Colonic mucosa (tissue), 4 donors: ENCODE data around the gene ANKRD7. TPM values are rescaled to one million over a fixed set of nuclear protein-coding genes. Genes with fewer than 3 reads are reported as not detected.

Experiments used
- DNase-seq: peaks from one replicate; pipeline ENCODE4 v3.0.0-alpha.2; 2020
- H3K27ac ChIP-seq: fragments of 200-600 bp; one replicate; pipeline ENCODE4 v1.8.0; 2021
- H3K27me3 ChIP-seq: fragments of 200-600 bp; one replicate; pipeline ENCODE4 v1.8.0; 2021
- H3K36me3 ChIP-seq: fragments of 200-600 bp; one replicate; pipeline ENCODE4 v1.8.0; 2021
- H3K4me1 ChIP-seq: fragments of 200-600 bp; one replicate; pipeline ENCODE4 v1.8.0; 2021; ENCODE audit warnings: mild to moderate bottlenecking
- H3K4me3 ChIP-seq: fragments of 200-600 bp; one replicate; pipeline ENCODE4 v1.8.0; 2021
- H3K9ac ChIP-seq, 2 donors: one replicate each; pipeline ENCODE4 v1.7.0; 2013; ENCODE audit warnings: control low read depth in 2 of 2, low read depth in 2 of 2, low read length in 2 of 2
- H3K9me3 ChIP-seq: fragments of 200-600 bp; one replicate; pipeline ENCODE4 v1.8.0; 2021
- CTCF ChIP-seq: fragments of 200-600 bp; IDR thresholded peaks from one replicate; pipeline ENCODE4 v1.8.0; 2022; ENCODE audit warnings: antibody characterized with exemption, mild to moderate bottlenecking
- intact Hi-C: fragments of 100-400 bp; cut with DNase I; formaldehyde crosslinking; loops from one replicate; pipeline ENCODE4 v1.14.1; 2022
- total RNA-seq, 2 donors: library from RNA; stranded (reverse); fragmentation: NEBNext Ultra II Directional in 1 of 2; extraction: Animal tissue kit (Norgen Biotek cat#: 25700) in 1 of 2; gene quantifications; one replicate each; pipeline ENCODE4 v1.2.1, GENCODE V29; 2021
- donor health status: healthy.
- donor health status: DM: no; HTN: no; CAD: no.
- donor health status: DM: no; HTN: no; CAD: no.

ANKRD7 gene
- not detected for total RNA-seq

GRCh38 chr7:118224521-118224920, at the start of gene ANKRD7:
ANKRD7 (plus strand) TSS chr7:118224704; CDS start chr7:118224831, 127 bp downstream.
- Histone ChIP-seq H3K36me3 (no peaks in the 10 kb centered on the region), H3K27me3 (no peaks in the 10 kb centered on the region), H3K4me3 (no peak within 1 kb of the TSS), H3K27ac (no peak within 1 kb of the TSS), H3K9ac (no peak within 1 kb of the TSS), H3K4me1 (no peaks in the 10 kb centered on the region), H3K9me3 (no peaks in the 10 kb centered on the region)
- intact Hi-C loops = no loop called here
- DNase-seq = no peak
- TF ChIP-seq CTCF = no peak

- H3K27ac ChIP-seq = no peak overlapping the region
- no peak for TF ChIP-seq CTCF
- H3K27me3 ChIP-seq = no peaks in the 10 kb centered on the region
- no peak overlapping the region for H3K9ac ChIP-seq
- H3K4me3 ChIP-seq = no peak overlapping the region
- intact Hi-C loops = no loop called here
- DNase-seq = no peak
- H3K9me3 ChIP-seq = no peaks in the 10 kb centered on the region
- H3K36me3 ChIP-seq = no peaks in the 10 kb centered on the region
- H3K4me1 ChIP-seq = no peaks in the 10 kb centered on the region
These were observed 48.8 kb upstream of the ANKRD7 start for GRCh38 chr7:118175740-118176139.

GRCh38 chr7:118179191-118179590, 45.3 kb upstream of the ANKRD7 start:
- Histone ChIP-seq H3K4me1 (no peaks in the 10 kb centered on the region), H3K4me3 (no peak overlapping the region), H3K9ac (no peak overlapping the region), H3K27ac (no peak overlapping the region), H3K9me3 (no peaks in the 10 kb centered on the region), H3K36me3 (no peaks in the 10 kb centered on the region), H3K27me3 (no peaks in the 10 kb centered on the region)
- no peak for DNase-seq
- intact Hi-C loops = no loop called here
- TF ChIP-seq CTCF = no peak

- Histone ChIP-seq H3K36me3 (no peaks in the 10 kb centered on the region), H3K4me3 (peak overlapping the region; percentile 83), H3K27ac (peak overlapping the region; percentile 87), H3K9me3 (no peaks in the 10 kb centered on the region), H3K27me3 (no peaks in the 10 kb centered on the region), H3K9ac (peak overlapping the region; percentile 77 to 91), H3K4me1 (peaks cover 15% of the 10 kb centered on the region)
- no peak for TF ChIP-seq CTCF
- no peak for DNase-seq
- intact Hi-C loops = no loop called here
These were observed 41.7 kb upstream of the ANKRD7 start for GRCh38 chr7:118182593-118183427.

- DNase-seq = no peak
- Histone ChIP-seq H3K27me3 (no peaks in the 10 kb centered on the region), H3K27ac (peak overlapping the region; percentile 87), H3K4me1 (peaks cover 15% of the 10 kb centered on the region), H3K4me3 (peak overlapping the region; percentile 83), H3K9ac (peak overlapping the region; percentile 77 to 91), H3K36me3 (no peaks in the 10 kb centered on the region), H3K9me3 (no peaks in the 10 kb centered on the region)
- no peak for TF ChIP-seq CTCF
- intact Hi-C loops = no loop called here
These were observed 41.1 kb upstream of the ANKRD7 start for GRCh38 chr7:118183428-118183785.
